Activated naive CD4-positive, alpha-beta T cell treated with anti-CD3 and anti-CD28 coated beads, Interleukin-2, amount 50 U/mL, for 24 hours (primary cell): ENCODE measurements around the gene GGCT.
A peak's percentile ranks its signal among the peaks of the same experiment; 100 is the strongest.

ENCODE experiments used
- H3K27ac Mint-ChIP-seq: one replicate; pipeline ENCODE4 v1.8.0; 2021; ENCODE audit warnings: mild to moderate bottlenecking, mixed read lengths
- H3K27me3 Mint-ChIP-seq: one replicate; pipeline ENCODE4 v1.8.0; 2021; ENCODE audit warnings: mixed read lengths
- H3K36me3 Mint-ChIP-seq: one replicate; pipeline ENCODE4 v1.8.0; 2021; ENCODE audit warnings: mixed read lengths
- H3K4me1 Mint-ChIP-seq: one replicate; pipeline ENCODE4 v1.8.0; 2021; ENCODE audit warnings: mixed read lengths
- H3K4me3 Mint-ChIP-seq: one replicate; pipeline ENCODE4 v1.8.0; 2021; ENCODE audit warnings: mild to moderate bottlenecking, mixed read lengths
- H3K9me3 Mint-ChIP-seq: one replicate; pipeline ENCODE4 v1.8.0; 2021; ENCODE audit warnings: mixed read lengths

The GGCT gene

DNA sequence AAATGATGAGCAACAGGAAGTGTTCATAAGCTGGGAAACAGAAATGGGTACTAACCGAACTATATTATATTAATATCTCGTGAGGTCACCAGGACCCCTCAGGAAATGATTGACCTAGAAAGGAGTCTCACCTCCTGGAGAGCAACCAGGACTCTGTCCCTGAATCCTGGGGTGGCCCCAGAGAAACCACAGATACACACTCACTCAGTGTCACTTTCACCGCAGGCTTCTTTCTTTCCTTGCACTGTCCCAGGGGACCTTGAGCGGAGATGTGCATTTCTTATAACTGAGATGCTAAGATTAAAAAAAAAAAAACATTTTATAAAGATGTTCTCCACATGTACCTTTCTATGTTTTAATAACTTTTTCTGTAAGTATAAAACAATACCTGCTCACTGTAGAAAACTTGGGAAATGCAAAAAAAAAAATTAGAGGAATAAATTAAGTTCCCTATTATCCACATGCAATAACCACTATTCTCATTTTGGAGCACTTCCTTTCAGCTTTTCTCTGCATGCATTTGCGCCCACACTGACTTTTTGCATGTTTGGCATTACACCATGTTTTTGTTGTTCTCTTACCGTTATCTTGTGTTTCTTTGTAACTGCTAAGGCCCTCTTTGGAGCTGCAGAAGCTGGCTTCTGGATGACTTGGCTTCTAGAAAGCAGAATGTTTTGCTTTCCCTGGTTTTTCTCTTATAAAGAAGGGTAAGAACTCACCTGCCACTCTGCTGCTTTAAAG, 41.1 kb downstream of the GGCT start:
- Mint-ChIP-seq H3K27ac (no peak overlapping the region), H3K4me1 (peaks cover 23% of the 10 kb centered on the region), H3K36me3 (peaks cover 4% of the 10 kb centered on the region), H3K9me3 (no peaks in the 10 kb centered on the region), H3K4me3 (no peak overlapping the region), H3K27me3 (no peaks in the 10 kb centered on the region)

DNA sequence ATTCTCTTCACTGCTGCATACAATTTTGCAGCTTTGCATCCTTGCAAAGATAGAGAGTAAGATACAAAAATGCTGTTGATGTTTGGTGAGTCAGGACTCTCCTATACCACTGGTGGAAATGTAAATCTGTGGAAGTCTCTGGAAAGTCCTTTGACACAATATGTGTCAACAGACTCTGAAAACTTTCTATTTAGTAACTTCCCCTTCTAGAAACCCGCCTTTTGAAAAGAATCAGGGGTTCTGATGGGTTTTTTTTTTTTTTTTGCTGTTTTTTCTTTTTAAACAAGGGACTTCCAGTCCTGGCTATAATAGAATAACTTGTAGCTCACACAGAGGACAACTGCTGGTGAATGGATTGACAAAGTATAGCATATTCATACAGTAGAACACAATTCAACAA, 42.5 kb downstream of the GGCT start:
- H3K27me3 Mint-ChIP-seq, result no peaks in the 10 kb centered on the region
- no peak overlapping the region for H3K27ac Mint-ChIP-seq
- H3K36me3 Mint-ChIP-seq, result peaks cover 8% of the 10 kb centered on the region
- no peaks in the 10 kb centered on the region for H3K9me3 Mint-ChIP-seq
- no peak overlapping the region for H3K4me3 Mint-ChIP-seq
- peaks cover 10% of the 10 kb centered on the region for H3K4me1 Mint-ChIP-seq

DNA sequence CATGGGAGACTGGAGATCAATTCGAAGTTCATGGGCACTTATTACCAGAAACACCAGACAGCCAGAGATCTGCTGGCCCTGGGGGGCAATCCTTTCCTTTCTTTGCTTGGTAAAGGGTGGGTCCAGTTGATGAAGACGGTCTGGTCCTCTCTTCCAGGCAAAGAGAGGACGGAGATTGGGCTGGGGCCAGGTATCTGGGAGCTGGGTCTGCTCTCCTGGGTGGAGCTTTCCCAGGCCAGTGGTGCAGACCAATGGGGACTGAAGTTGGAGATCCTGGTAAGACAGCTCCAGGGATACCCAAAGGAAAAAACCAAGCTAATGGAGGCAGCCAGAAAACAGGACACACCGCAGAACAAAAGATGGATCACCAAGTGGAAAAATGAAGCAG, 44.4 kb downstream of the GGCT start:
- H3K9me3 Mint-ChIP-seq, result no peaks in the 10 kb centered on the region
- H3K4me1 Mint-ChIP-seq, result no peaks in the 10 kb centered on the region
- no peaks in the 10 kb centered on the region for H3K27me3 Mint-ChIP-seq
- H3K27ac Mint-ChIP-seq, result no peak overlapping the region
- H3K36me3 Mint-ChIP-seq, result peaks cover 9% of the 10 kb centered on the region
- H3K4me3 Mint-ChIP-seq, result no peak overlapping the region

DNA sequence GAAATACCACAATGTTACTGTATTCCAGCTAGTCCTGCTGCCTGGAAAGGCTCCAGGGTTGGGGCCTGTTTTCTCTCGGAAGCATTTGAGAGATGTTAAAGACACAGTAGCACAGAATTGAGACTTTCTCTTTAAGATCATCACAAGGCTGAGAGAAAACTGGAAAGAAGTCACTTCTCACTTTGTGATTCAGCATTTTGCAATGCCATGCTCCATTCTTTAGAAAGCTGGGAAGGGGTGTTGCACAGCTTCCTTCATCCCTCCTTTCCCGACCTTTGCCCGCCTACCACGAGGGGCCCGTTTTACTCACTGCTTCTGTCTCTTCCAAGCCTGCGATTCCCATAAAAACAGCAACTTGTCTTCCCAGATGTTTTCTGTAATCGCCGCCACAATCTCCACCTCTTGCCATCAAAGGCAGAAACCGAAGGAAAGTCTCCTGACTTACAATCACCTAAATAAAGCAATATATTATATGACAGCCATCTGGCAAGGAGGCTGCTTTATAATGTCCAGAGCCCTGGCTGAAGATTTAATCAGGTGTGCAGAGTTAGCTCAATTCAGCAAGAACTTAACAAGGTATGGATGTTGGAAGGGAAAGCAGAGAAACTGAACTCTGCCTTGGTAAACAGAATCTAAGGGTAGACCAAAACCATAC, 44.9 kb downstream of the GGCT start:
- no peaks in the 10 kb centered on the region for H3K4me1 Mint-ChIP-seq
- H3K27ac Mint-ChIP-seq, result no peak overlapping the region
- no peaks in the 10 kb centered on the region for H3K9me3 Mint-ChIP-seq
- H3K27me3 Mint-ChIP-seq, result no peaks in the 10 kb centered on the region
- peaks cover 9% of the 10 kb centered on the region for H3K36me3 Mint-ChIP-seq
- H3K4me3 Mint-ChIP-seq, result no peak overlapping the region

DNA sequence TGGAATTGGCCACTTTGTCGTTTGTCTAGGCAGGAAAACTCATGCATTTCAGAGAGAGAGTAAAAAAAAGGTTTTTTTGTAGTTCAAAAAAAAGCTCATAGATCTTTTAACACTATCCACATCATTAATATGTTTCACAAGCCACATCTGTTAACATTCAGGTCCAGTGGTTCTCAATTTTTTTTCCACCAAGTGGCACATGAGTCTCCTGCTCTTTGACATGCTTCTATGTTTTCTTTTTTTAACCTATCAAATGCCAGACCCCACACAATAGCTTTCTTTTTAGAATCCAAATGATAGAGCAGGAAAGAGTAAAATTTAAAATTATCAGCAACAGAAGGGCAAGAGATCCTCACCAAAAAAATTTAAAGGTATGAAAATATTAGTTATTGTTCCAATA, 46.3 kb downstream of the GGCT start:
- H3K27me3 Mint-ChIP-seq, result no peaks in the 10 kb centered on the region

DNA sequence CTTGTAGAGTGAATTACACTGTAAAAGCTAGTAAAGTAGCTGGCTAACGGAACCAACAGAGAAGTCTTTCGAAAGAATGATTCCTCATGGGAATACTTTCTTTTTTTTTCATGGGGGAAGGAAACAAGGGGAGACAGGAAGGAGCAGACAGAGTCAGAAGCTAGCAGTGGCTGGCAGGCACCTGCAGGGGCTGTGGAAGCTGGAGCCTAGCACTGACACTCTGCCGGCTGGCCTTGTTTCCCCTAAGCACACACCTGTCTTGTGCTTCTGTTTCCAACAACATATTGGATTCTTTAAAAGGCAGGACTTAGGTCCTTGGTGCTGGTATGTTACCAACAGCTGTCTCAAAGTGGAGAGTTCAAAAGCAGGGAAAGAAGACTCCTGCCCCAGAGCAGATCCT, 50.7 kb downstream of the GGCT start:
- H3K27ac Mint-ChIP-seq, result no peak overlapping the region
- no peaks in the 10 kb centered on the region for H3K9me3 Mint-ChIP-seq
- no peaks in the 10 kb centered on the region for H3K27me3 Mint-ChIP-seq
- H3K4me1 Mint-ChIP-seq, result no peaks in the 10 kb centered on the region
- H3K36me3 Mint-ChIP-seq, result peaks cover 7% of the 10 kb centered on the region
- H3K4me3 Mint-ChIP-seq, result no peak overlapping the region

More for the DNA sequence above, 46.3 kb downstream of the GGCT start:
- Mint-ChIP-seq H3K27ac (peak overlapping the region; percentile 62), H3K4me3 (no peak overlapping the region), H3K4me1 (no peaks in the 10 kb centered on the region), H3K36me3 (peaks cover 10% of the 10 kb centered on the region), H3K9me3 (no peaks in the 10 kb centered on the region)

DNA sequence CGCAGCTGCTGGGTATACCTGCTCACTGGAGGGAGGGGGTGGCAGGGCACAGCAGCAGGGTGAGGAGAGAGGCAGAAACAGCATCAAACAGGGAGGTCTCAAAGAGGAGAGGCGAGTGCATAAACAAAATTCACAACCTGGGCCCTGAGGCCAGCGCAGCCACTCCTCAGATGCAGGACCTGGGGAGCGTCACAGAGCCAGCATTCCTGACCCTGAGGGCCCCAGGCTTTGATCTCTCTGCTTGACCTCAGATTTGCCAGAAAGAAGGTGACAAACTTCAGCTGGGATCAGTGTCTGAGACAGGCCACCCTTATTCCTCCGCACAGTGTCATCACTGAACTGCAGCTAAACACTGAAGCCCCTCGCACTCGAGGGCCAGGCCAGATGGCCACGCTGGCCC, 51.6 kb downstream of the GGCT start:
- H3K27me3 Mint-ChIP-seq, result no peaks in the 10 kb centered on the region
- peaks cover 3% of the 10 kb centered on the region for H3K36me3 Mint-ChIP-seq
- no peaks in the 10 kb centered on the region for H3K9me3 Mint-ChIP-seq
- no peaks in the 10 kb centered on the region for H3K4me1 Mint-ChIP-seq
- H3K4me3 Mint-ChIP-seq, result no peak overlapping the region
- no peak overlapping the region for H3K27ac Mint-ChIP-seq

DNA sequence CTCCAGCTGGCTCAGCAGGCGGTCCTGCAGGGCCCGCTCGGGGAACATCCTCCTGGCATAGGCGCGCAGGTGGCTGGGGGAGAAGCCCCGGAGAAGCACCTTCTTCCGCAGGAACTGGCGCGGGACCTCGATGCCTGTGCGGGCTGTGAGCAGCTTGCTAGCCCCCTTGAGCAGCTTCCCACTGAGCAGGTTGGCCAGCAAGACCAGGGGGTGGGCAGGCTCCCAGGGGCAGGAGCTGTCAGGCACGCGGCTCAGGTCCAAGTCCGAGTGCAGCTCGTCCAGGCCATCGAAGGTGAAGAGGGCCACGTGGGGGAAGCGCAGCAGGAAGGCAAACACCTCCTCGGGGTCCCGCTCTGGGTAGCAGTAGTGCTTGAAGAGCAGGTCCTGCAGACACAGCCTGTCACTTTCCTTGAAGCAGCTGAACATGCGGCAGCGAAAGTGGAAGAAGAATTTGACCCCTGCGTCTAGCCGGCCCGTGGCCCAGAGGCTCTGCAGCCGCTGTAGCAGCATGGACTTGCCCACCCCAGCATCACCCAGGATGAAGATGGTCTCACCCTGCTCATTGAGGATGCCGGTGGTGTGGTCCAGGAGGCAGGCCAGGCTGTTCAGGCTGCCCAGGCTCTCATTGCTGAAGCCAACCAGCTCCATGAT, 52.2 kb downstream of the GGCT start:
- no peak overlapping the region for H3K27ac Mint-ChIP-seq
- H3K9me3 Mint-ChIP-seq, result no peaks in the 10 kb centered on the region
- no peaks in the 10 kb centered on the region for H3K27me3 Mint-ChIP-seq
- peaks cover 5% of the 10 kb centered on the region for H3K36me3 Mint-ChIP-seq
- no peaks in the 10 kb centered on the region for H3K4me1 Mint-ChIP-seq
- H3K4me3 Mint-ChIP-seq, result no peak overlapping the region

DNA sequence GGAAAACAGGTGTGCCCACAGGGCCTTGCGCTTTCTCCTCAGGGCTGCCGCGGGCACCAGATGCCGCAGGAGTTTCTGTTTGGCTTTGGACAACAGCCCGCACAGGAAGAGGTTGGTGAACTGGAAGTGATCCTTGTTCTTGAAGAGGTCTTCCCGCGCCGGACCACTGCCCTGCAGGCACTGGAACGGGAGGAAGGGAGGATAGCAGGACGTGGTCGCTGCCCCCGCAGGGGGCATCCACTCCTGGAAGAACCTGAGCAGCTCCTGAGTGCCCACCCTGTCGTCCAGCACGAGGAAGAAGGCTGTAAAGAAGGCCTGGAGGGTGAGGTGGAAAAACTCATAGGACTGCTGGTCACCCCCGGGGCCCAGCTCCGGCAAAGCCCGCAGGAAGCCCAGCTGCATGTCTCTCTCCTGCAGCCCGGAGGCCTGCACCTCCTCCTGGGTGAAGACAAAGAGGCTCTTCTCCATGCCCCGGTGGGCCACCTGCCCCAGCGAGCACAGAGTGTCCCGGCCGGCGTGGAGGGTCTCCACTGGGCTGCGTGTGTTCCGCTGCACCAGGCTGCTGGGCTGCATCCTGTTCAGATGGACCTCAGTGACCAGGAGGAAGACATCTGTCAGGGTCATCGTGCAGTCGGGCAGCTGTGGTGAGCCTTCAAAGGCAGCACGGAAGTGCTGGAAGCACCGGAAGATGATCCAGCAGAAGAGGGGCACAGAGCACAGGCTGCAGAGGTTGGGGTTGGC, 52.9 kb downstream of the GGCT start:
- Mint-ChIP-seq H3K4me3 (no peak overlapping the region), H3K9me3 (no peaks in the 10 kb centered on the region), H3K27me3 (no peaks in the 10 kb centered on the region), H3K27ac (no peak overlapping the region), H3K36me3 (peaks cover 9% of the 10 kb centered on the region), H3K4me1 (no peaks in the 10 kb centered on the region)

DNA sequence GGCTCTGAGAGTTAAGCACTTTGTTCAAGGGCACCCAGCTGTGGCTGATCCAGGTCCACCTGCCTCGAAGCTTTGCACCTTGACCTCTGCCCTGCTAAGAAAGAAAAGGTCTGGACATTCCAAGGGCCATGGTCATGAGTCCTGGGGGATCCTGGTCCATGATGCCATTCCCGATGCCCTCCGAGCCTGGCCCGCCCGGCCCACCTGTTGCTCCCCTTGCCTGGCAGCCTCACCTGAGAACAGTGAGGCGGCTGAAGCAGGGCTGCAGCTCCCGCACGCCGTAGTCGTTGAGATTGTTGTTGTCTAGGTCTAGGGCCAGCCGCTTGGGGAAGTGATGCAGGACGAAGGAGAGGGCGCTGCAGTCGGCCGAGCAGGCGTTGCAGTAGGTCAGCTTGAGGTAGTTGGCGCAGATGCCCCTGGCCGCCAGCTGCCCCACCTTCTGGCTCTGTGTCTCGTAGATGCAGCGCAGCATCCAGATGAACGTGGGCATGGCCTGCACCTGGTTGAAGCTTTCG, 53.6 kb downstream of the GGCT start:
- peaks cover 8% of the 10 kb centered on the region for H3K36me3 Mint-ChIP-seq
- H3K27me3 Mint-ChIP-seq, result no peaks in the 10 kb centered on the region
- H3K27ac Mint-ChIP-seq, result no peak overlapping the region
- no peak overlapping the region for H3K4me3 Mint-ChIP-seq
- H3K4me1 Mint-ChIP-seq, result peaks cover 2% of the 10 kb centered on the region
- H3K9me3 Mint-ChIP-seq, result no peaks in the 10 kb centered on the region

DNA sequence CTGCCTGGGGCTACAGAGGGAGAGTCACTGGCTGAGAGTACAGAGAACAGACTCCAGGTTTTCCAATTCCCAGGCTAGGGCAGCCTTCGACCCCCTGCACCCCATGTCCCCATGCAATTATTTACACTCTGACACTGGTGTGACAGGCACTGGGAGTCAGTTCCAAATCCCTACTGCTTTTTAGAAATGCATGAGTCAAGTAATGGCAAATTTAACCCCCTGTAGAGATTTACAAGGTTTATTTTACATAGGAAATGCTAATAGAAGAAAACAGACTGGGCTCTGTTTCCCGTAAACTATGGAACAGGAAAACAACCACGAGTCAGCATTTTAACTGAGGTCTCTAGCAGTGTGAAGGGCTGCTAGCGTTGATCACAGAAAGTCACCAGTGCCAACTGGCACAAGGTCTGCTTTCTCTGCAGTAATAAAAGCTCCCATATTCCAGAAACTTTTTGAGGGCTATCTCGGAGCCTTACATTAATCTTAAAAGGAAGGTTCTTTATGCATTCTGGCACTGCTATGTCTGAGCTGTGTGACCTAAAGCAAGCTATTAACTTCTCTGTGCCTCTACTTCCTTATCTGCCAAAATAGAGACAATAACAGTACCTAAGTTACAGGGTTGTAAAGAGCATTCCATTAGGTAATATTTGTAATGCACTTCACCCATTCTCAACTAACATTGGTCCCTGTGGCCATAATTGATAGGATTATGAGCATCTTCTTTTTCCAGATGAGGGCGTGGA, 54.2 kb downstream of the GGCT start:
- Mint-ChIP-seq H3K9me3 (no peaks in the 10 kb centered on the region), H3K27ac (no peak overlapping the region), H3K36me3 (peaks cover 9% of the 10 kb centered on the region), H3K27me3 (no peaks in the 10 kb centered on the region), H3K4me3 (no peak overlapping the region), H3K4me1 (peaks cover 5% of the 10 kb centered on the region)

DNA sequence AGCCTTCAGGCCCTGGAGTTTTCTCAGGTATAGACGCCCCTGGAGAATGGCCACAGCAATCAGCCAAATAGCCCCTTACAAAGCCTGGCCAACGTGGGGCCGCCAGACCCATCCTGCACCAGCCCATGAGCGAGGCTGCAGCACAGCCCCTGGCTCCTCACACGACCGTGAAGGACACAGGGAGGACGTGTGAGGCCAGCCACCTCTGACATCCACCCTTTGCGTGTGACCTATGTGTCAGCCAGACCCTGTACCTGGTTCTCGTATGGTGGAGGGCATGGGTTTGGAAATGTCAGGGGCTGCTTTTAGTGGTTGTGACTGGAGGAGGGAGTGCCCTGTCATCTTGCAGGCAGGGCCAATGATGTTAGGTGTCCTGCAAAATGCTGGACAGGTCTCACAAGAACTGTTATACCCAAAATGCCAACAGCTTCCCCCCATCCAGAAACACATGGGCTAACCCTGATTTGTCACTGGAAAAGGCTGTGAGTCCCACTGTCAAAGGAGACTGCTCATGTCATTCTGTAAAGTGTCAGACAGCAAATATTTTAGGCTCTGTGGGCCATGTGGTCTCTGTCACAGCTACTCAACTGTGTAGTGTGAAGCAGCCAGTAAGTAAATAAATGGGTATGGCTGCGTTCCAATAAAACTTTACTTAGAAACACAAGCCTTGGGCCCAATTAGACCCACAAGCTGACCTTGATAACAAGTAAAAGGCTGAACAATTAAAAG, 56.0 kb downstream of the GGCT start:
- H3K27ac Mint-ChIP-seq, result no peak overlapping the region
- H3K27me3 Mint-ChIP-seq, result no peaks in the 10 kb centered on the region
- H3K36me3 Mint-ChIP-seq, result peaks cover 8% of the 10 kb centered on the region
- no peak overlapping the region for H3K4me3 Mint-ChIP-seq
- peaks cover 5% of the 10 kb centered on the region for H3K4me1 Mint-ChIP-seq
- H3K9me3 Mint-ChIP-seq, result no peaks in the 10 kb centered on the region

DNA sequence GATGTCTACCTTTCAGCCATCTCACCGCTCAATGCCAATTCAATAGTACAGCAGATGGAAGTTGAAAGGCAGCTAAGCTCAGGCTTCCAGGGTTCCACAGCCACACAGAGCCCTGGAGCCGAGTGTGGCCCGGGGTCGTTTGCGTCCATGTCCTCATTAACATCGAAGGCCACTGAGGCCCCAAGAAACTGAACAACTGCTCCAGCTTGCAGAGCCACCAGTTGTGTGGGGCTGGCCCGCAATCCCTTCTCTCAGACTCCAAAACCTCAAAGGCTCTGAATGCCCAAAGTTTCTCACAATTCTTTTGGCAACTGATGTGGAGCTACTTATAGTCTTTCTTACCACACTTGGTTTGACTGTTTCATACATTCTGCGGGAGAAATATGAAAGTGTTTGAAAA, 57.2 kb downstream of the GGCT start:
- no peak overlapping the region for H3K27ac Mint-ChIP-seq
- H3K9me3 Mint-ChIP-seq, result no peaks in the 10 kb centered on the region
- H3K36me3 Mint-ChIP-seq, result peaks cover 8% of the 10 kb centered on the region
- no peaks in the 10 kb centered on the region for H3K27me3 Mint-ChIP-seq
- H3K4me1 Mint-ChIP-seq, result peaks cover 5% of the 10 kb centered on the region
- H3K4me3 Mint-ChIP-seq, result no peak overlapping the region
